Stimulated activated CD4-positive, alpha-beta T cell treated with anti-CD3 and anti-CD28 coated beads, TNF-alpha, amount 100 ng/mL, for 4 hours (primary cell): ENCODE data around the gene GPR137B.

Experiments used
- DNase-seq, 3 experiments: peaks; one replicate each; pipeline ENCODE4 v3.0.0-alpha.2; 2020; ENCODE audit warnings: low read depth in 3 of 3

Gene GPR137B

GRCh38 chr1:236200925-236201324 is 58.6 kb downstream of the GPR137B start:
- DNase-seq: no peak

DNA sequence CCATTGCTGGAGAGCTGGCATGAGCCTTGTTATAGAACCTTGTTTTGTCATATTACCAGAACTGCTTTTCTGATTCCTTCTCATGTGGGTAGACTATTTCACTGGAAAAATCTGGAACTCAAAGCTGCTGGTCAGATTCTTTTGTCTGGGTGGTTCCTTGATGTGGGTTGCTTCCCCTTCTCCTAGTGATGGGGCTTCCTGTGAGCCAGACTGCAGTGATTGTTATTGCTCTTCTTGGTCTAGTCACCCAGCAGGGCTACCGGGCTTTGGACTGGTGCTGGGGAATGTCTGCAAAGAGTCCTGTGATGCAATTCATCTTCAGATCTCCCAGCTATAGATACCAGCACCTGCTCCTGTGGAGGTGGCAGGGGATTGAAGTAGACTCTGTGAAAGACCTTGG is 59.4 kb downstream of the GPR137B start:
- no peak for DNase-seq

DNA sequence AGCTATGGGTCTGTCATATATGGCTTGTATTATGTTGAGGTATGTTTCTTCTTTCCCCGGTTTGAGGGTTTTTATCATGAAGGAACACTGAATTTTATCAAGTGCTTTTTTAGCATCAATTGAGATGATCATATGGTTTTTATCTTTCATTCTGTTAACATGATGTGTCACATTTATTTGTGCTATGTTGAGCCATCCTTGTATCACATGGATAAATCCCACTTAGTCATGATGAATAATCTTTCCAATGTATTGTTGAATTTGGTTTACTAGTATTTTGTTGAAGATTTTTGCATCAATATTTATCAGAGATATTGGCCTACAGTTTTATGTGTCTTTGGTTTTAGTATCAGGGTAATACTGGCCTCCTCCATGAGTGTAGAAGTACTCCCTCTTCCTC is 61.7 kb downstream of the GPR137B start:
- no peak for DNase-seq

DNA sequence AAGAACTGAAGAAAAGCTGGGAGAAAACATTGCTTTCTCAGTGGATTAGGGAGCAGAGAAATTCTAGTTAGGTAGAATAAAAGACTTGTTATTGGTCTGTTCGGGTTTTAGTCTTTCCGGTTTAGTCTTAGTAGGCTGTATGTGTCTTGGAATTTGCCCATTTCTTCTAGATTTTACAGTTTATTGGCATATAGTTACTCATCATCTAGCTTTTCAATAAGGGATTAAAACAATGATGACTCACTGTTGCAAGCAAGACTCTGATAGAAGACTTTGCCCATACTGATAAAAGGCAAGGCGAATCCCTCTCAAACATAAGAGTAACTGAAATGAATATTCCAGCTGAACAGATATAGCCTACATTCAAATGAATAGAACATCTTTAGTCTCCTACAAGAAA is 62.3 kb downstream of the GPR137B start:
- no peak for DNase-seq

DNA sequence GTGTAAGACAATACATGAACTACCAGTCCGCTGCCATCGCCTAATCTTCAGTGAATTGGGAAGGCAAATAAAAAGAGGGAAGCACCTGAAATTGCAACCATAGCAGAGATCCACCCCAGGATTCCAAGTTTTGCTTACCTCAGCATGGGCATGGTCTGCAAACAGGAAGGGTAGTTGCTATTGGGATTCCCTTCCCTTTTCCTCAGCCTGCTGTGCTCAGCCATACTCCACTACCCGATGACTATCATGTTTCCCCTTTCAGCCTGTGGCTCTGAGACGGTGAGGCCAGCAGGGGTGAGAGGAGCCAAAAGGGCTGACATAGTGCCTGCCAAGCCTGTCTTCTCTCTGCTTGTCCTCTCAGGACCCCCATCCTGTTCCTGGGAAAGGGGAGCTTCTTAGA is 64.2 kb downstream of the GPR137B start:
- DNase-seq: no peak

DNA sequence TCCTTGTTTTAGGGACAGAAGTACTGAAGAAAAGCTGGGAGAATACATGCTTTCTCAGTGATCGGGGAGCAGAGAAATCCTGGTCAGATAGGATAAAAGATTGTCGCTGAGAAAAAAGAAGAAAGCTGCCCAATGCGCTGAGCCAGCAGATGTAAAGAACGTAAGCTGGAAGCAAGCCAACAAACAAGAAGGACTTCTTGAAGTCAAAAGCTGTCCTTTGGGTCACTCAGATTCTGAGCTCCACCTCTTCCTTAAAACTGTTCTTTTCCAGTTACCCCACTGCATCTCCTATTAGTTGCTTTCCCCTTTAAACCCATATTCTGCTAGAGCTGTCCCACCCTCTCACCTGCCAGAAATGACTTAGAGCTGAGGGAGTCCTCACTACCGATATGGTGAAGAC is 64.8 kb downstream of the GPR137B start:
- no peak for DNase-seq

GRCh38 chr1:236207569-236207968 is 65.2 kb downstream of the GPR137B start:
- DNase-seq: no peak

- DNase-seq: no peak
Observed at GRCh38 chr1:236209185-236209584, 66.8 kb downstream of the GPR137B start.

- no peak for DNase-seq
Observed at GRCh38 chr1:236209713-236210112, 67.4 kb downstream of the GPR137B start.

DNA sequence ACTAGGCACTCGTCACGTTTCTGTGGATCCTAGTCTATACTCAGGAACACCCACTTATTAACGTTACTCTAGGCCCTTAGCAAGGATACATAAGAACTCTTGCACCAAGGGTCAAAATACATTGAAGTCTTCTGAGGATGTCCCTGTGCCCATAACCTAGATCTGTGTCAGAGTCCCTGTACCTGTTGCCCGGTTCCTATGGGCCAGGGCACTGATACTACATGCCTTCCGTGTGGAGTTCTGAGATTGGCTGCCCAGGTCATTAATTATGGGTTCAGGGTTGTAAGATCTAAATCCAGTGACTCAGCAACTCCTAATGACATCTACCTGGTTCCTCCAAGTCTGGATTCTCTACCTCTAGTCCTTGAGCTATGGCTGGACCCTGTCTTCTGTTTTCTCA is 69.5 kb downstream of the GPR137B start:
- no peak for DNase-seq

- no peak for DNase-seq
Observed at GRCh38 chr1:236213534-236213933, 71.2 kb downstream of the GPR137B start.

GRCh38 chr1:236214761-236215160 is 72.4 kb downstream of the GPR137B start:
- no peak for DNase-seq

GRCh38 chr1:236220473-236220872 is 78.1 kb downstream of the GPR137B start:
- DNase-seq: no peak

DNA sequence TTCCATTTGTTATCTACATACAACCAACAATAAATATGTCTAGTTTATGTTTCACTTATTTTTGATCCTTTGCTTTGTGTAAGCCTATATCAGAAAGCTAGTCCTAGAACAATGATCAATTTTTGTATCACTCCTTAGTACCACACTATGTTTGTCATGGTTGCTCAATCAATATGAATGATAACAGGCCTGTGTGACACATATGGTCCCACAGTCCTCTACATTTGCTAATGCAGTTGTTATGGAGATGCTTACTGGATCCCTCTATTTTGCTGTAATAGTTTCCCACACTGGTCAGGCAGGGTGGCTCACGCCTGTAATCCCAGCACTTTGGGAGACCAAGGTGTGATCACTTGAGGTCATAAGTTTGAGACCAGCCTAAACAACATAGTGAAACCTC is 80.3 kb downstream of the GPR137B start:
- no peak for DNase-seq

DNA sequence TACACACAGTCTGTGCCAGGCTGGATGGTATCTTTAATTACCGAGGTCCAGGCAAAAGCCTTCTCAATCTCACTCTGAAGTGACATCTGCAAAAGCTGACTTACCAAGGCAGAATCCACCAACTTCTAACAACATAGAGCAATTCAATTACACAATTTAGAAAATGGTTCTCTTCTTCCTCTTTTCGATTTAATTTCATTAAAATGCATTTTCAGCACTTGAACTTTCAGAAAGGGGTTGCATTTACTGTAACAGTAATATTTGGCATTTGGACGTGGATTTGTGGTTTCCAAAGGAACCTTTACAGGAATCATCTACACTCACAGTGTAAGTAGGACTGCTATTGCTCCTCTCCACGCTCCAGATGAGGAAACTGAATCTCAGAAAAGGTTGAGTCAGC is 86.1 kb downstream of the GPR137B start:
- DNase-seq: no peak

GRCh38 chr1:236235116-236235515 is 92.8 kb downstream of the GPR137B start:
- DNase-seq: no peak

GRCh38 chr1:236239092-236239585 is 96.8 kb downstream of the GPR137B start:
- DNase-seq: no peak

DNA sequence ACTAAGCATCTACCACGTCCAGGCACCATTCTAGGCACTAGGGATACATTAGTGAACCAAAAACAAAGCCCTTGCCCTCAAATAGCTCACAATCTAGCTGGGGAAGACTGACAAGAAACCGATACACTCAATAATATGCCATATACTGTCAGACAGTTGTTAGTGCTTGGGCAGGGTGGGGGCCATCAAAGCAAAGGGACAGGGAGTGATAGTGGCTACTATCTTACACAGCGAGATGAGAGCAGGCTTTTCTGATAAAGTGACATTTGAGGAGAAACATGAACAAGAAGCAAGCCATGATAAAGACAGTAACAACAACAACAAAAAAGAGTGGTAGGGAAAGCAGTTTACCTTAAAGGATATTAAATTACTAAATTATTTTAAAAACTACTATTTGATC is 98.3 kb downstream of the GPR137B start:
- DNase-seq: no peak

DNA sequence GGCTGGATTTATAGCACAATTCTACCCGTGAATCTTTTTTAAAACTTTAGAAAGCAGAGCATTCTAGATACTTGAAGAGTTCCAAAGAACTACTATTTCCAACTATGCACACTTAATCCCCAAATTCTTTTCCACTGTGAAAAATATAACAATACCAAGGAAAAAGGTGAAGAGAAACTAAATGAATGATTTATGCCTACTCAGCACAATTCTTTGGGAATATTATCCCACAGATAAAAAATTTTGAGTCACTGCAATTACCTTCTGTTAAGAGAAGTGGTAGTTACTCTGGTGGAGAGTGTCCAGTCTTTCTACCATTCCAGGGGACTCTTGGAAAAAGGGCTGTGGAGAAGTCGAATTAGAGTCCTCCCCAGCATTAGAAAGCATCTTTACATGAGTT is 100.2 kb downstream of the GPR137B start:
- no peak for DNase-seq

GRCh38 chr1:236247286-236247685 is 104.9 kb downstream of the GPR137B start:
- no peak for DNase-seq

GRCh38 chr1:236251587-236251986 is 109.2 kb downstream of the GPR137B start:
- no peak for DNase-seq

DNA sequence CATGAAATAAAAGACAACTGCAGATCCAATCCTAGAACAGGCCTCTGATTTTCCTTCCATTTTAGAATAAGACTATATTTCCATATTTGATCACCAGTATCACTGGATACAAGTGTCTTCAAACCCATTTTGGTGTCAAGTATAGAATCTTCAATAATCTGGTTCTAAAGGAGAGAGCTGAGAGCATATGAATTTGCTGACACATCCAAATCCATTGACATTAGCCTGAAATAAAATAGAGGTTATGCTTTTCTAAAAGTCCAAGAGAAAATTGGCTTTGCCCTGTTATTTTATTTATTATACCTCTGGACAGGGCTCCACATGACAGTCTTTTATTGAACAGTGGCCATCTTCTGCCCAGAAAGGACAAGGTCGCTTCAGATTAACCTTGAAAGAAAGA is 110.8 kb downstream of the GPR137B start:
- DNase-seq: no peak

DNA sequence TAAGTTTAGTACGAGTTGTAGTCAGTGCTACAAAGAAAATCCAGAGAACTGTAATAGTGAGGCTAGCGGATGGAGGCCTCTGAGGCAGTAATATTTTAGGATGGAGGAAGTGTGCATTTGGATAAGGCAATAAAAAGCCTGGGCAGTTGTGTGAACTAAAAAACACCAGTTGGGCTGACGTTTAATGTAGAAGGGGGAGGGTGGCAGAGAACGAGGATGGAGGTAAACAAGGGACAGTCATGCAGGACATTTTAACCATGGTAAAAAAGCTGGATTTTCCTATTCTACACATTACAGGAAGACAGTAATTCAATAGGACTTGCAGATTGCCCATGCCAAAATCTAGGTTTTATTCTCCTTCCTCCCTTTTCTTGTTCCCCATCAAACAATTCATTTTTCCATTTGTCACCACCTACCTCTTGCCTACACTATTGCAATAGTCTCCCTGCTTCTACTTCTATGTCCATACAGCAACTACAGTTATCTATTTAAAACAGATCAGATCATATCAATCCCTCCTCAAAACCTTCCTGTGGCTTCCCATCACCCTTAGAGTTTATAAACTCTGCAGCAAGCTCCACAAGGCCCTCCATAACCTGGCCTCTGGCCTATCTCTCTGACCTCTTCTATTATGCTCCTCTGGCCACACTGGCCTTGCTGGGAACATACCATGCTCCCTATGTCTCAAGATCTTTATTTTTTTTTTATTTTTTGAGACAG is 111.7 kb downstream of the GPR137B start:
- DNase-seq: no peak

DNA sequence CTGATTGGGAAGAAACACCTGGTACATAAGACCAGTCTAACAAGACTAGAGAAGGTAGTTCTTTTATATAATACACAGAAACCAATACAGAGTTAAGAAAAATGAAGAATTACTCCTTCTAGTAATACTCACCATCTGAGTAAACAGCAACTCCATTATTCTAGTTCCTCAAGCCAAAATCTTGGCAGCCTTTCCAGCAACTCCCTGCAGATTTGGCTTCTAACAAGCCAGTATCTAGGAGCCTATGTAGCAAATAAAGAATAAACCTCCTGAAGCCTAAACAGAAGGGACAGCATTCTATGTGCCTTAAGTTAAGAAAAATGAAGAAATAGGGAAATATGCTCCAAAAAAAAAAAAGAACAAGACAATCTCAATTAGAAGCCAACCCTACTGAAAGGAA is 114.9 kb downstream of the GPR137B start:
- no peak for DNase-seq
